ENCODE data around the gene CTNNA1.
"Not testable (repeated sequence)": the region's sequence is repeated elsewhere in the genome, so short reads cannot be mapped to it uniquely, and the experiment has no call there.

CTNNA1 gene

GRCh38 chr5:138824516-138824915 lies 71.3 kb downstream of the CTNNA1 start:
- no peak for DNase-seq

- no peak for DNase-seq
Observed at GRCh38 chr5:138824924-138825863, 72.0 kb downstream of the CTNNA1 start.

- DNase-seq = no peak
Observed at GRCh38 chr5:138828556-138828955, 75.3 kb downstream of the CTNNA1 start.

GRCh38 chr5:138829341-138829740 lies 76.1 kb downstream of the CTNNA1 start:
- DNase-seq = no peak

GRCh38 chr5:138831703-138832102 lies 78.5 kb downstream of the CTNNA1 start:
- no peak for DNase-seq

GRCh38 chr5:138832218-138832617 lies 79.0 kb downstream of the CTNNA1 start:
- no peak for DNase-seq

GRCh38 chr5:138833080-138833479 lies 79.9 kb downstream of the CTNNA1 start:
- no peak for DNase-seq

- DNase-seq = no peak
Observed at GRCh38 chr5:138833726-138834480, 80.7 kb downstream of the CTNNA1 start.

GRCh38 chr5:138834853-138835252 lies 81.6 kb downstream of the CTNNA1 start:
- not testable (repeated sequence) for DNase-seq

GRCh38 chr5:138837160-138837559 lies 83.9 kb downstream of the CTNNA1 start:
- no peak for DNase-seq

- no peak for DNase-seq
Observed at GRCh38 chr5:138840103-138840502, 86.9 kb downstream of the CTNNA1 start.

- no peak for DNase-seq
Observed at GRCh38 chr5:138841531-138841930, 88.3 kb downstream of the CTNNA1 start.

- DNase-seq = no peak
Observed at GRCh38 chr5:138843316-138844124, 90.3 kb downstream of the CTNNA1 start.

GRCh38 chr5:138844125-138844461 lies 90.9 kb downstream of the CTNNA1 start:
- no peak for DNase-seq

GRCh38 chr5:138844812-138845513 lies 91.7 kb downstream of the CTNNA1 start:
- DNase-seq = no peak

- no peak for DNase-seq
Observed at GRCh38 chr5:138849439-138849838, 96.2 kb downstream of the CTNNA1 start.

- no peak for DNase-seq
Observed at GRCh38 chr5:138849882-138850281, 96.7 kb downstream of the CTNNA1 start.

GRCh38 chr5:138850865-138851435 lies 97.7 kb downstream of the CTNNA1 start:
- no peak for DNase-seq

- DNase-seq = no peak
Observed at GRCh38 chr5:138853132-138853531, 99.9 kb downstream of the CTNNA1 start.

- no peak for DNase-seq
Observed at GRCh38 chr5:138867011-138867410, 113.8 kb downstream of the CTNNA1 start.

GRCh38 chr5:138869038-138869437 lies 115.8 kb downstream of the CTNNA1 start:
- no peak for DNase-seq

All from CD4-positive, alpha-beta T cell treated with Interferon gamma for 1 hour (primary cell).